ENCODE results near the gene EMC7. TPM values are rescaled to one million over a fixed set of nuclear protein-coding genes. Genes with fewer than 3 reads are reported as not detected.
A peak's percentile ranks its signal among the peaks of the same experiment; 100 is the strongest.

Gene EMC7
- total and polyA plus RNA-seq, 2 of the 13 experiments (the other 11 are each of a cell fraction or from before 2014, with no cell fraction given): 46.8 to 113 TPM

- DNase-seq (ENCODE audit: low spot score) (no peak), FAIRE-seq (no peak), ATAC-seq (no peak)
- ChIA-PET CTCF (ENCODE audit: low intra/inter-chr PET ratio, low total read pairs) (no interaction called here), POLR2A (interaction anchor here (0.9 to 1.3 kb wide), 2 partner anchors 25 to 84 kb away, joined by 3 to 5 read pairs; partner anchors contain the start of genes EMC7, KATNBL1 and PGBD4)
- in situ Hi-C loops (cut with HindIII; ENCODE audit: extremely low pct_ligation_motif_present, low pct_unique_long_range_greater_than_20kb): no loop called here
- H4K20me1 ChIP-seq (ENCODE audit: insufficient read depth, low read length): no peaks in the 10 kb centered on the region
- no peaks in the 10 kb centered on the region for H3K36me3 ChIP-seq (replicated peaks in 1 of 2; ENCODE audit: control insufficient read depth in 1 of 2, insufficient read depth in 2 of 2, low read length in 2 of 2)
- no peaks in the 10 kb centered on the region for H3K9me3 ChIP-seq (ENCODE audit: low read length)
- H3K9ac ChIP-seq (ENCODE audit: insufficient read depth, low read depth, low read length): no peak overlapping the region
- no peaks in the 10 kb centered on the region for H3K27me3 ChIP-seq (ENCODE audit: control insufficient read depth in 1 of 2, insufficient read depth in 2 of 2, low read length in 2 of 2)
- H3K27ac ChIP-seq (ENCODE audit: extremely low read length, insufficient read depth, low read length): no peak overlapping the region
- peaks cover 11% of the 10 kb centered on the region; the same call in 1 of the 2 replicates for H3K4me1 ChIP-seq (ENCODE audit: insufficient read depth, low read length)
- H2AFZ ChIP-seq (ENCODE audit: low read length): no peak overlapping the region
- no peaks in the 10 kb centered on the region for H3K79me2 ChIP-seq (ENCODE audit: insufficient read depth, low read length)
- intact Hi-C loops (cut with micrococcal nuclease; ENCODE audit: unreplicated experiment): no loop called here
- BruUV-seq (replicated peaks): no TSS peak
- 10% methylated on average over 1 of the region's 1 CpG for WGBS (ENCODE audit: low lambda C conversion rate)
- no peak overlapping the region for H3K4me2 ChIP-seq (ENCODE audit: low read depth, low read length)
- TF ChIP-seq, protein P1, sequence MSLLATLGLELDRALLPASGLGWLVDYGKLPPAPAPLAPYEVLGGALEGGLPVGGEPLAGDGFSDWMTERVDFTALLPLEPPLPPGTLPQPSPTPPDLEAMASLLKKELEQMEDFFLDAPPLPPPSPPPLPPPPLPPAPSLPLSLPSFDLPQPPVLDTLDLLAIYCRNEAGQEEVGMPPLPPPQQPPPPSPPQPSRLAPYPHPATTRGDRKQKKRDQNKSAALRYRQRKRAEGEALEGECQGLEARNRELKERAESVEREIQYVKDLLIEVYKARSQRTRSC (CRISPR knock-in tag; IDR thresholded peaks at IDR 0.05; ENCODE audit: low read depth): no peak
- TF ChIP-seq FOXP1 (IDR thresholded peaks at IDR 0.05): no peak
- peak; percentile 34; the same call in 1 of the 2 replicates for TF ChIP-seq FOXP1 (CRISPR knock-in tag; IDR thresholded peaks at IDR 0.05)
- no peak overlapping the region for H3K4me3 ChIP-seq (replicated peaks in 1 of 3; ENCODE audit: insufficient read depth in 1 of 3, low read depth in 2 of 3, low read length in 3 of 3)
Measured at GRCh38 chr15:34125945-34126344, 24.3 kb upstream of the EMC7 start.

DNA sequence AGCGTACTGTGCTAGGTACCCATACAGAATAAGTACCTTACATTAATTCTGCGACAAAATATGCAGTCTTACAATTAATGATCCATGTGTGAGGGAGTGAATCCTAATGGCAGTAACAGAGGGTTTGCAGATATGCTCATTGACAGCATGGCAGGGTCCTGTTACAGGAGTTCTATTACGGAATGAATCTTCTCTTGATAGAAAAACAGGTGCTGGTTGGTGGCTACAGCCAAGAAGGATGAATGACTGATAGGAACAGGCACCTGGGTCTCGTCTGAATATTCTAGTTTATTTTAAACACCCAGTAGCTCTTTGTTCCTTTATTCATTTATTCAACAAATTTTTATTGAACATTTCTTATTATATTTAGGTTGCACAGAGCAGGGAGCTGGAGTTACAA, 23.0 kb upstream of the EMC7 start:
- intact Hi-C loops (cut with micrococcal nuclease; ENCODE audit: unreplicated experiment): no loop called here
- Histone ChIP-seq H2AFZ (ENCODE audit: low read length) (no peak overlapping the region), H3K36me3 (replicated peaks in 1 of 2; ENCODE audit: control insufficient read depth in 1 of 2, insufficient read depth in 2 of 2, low read length in 2 of 2) (no peaks in the 10 kb centered on the region), H3K4me1 (ENCODE audit: insufficient read depth, low read length) (peaks cover 11% of the 10 kb centered on the region; the same call in 1 of the 2 replicates), H3K27ac (ENCODE audit: extremely low read length, insufficient read depth, low read length) (no peak overlapping the region), H3K27me3 (ENCODE audit: control insufficient read depth in 1 of 2, insufficient read depth in 2 of 2, low read length in 2 of 2) (no peaks in the 10 kb centered on the region), H4K20me1 (ENCODE audit: insufficient read depth, low read length) (no peaks in the 10 kb centered on the region), H3K4me3 (replicated peaks in 1 of 3; ENCODE audit: insufficient read depth in 1 of 3, low read depth in 2 of 3, low read length in 3 of 3) (no peak overlapping the region), H3K79me2 (ENCODE audit: insufficient read depth, low read length) (no peaks in the 10 kb centered on the region), H3K9me3 (ENCODE audit: low read length) (no peaks in the 10 kb centered on the region), H3K4me2 (ENCODE audit: low read depth, low read length) (no peak overlapping the region), H3K9ac (ENCODE audit: insufficient read depth, low read depth, low read length) (no peak overlapping the region)
- no TSS peak for BruUV-seq (replicated peaks)
- ChIA-PET POLR2A (no interaction called here), CTCF (ENCODE audit: low intra/inter-chr PET ratio, low total read pairs) (no interaction called here)
- FAIRE-seq (no peak), ATAC-seq (no peak), DNase-seq (ENCODE audit: low spot score) (no peak)
- in situ Hi-C loops (cut with HindIII; ENCODE audit: extremely low pct_ligation_motif_present, low pct_unique_long_range_greater_than_20kb): no loop called here
- WGBS (ENCODE audit: low lambda C conversion rate): 90% methylated on average over 4 of the region's 4 CpGs
- TF ChIP-seq HES4 (CRISPR knock-in tag; IDR thresholded peaks at IDR 0.05; ENCODE audit: borderline replicate concordance): no peak
- TF ChIP-seq, protein P2, sequence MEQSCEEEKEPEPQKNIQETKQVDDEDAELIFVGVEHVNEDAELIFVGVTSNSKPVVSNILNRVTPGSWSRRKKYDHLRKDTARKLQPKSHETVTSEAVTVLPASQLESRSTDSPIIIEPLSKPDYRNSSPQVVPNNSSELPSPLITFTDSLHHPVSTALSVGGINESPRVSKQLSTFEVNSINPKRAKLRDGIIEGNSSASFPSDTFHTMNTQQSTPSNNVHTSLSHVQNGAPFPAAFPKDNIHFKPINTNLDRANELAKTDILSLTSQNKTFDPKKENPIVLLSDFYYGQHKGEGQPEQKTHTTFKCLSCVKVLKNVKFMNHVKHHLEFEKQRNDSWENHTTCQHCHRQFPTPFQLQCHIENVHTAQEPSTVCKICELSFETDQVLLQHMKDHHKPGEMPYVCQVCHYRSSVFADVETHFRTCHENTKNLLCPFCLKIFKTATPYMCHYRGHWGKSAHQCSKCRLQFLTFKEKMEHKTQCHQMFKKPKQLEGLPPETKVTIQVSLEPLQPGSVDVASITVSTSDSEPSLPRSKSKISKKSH (CRISPR knock-in tag; IDR thresholded peaks at IDR 0.05; ENCODE audit: borderline replicate concordance): no peak
- no peak for TF ChIP-seq HMG20B (CRISPR knock-in tag; conservative IDR thresholded peaks at IDR 0.05)
- TF ChIP-seq ZNF550 (CRISPR knock-in tag; IDR thresholded peaks at IDR 0.05; ENCODE audit: borderline replicate concordance): no peak
- no peak for TF ChIP-seq ZNF207 (IDR thresholded peaks at IDR 0.05; ENCODE audit: borderline replicate concordance)
- no peak for TF ChIP-seq ZNF17 (CRISPR knock-in tag; IDR thresholded peaks at IDR 0.05)
- TF ChIP-seq PBX2 (CRISPR knock-in tag; IDR thresholded peaks at IDR 0.05): no peak
- TF ChIP-seq RFXAP (CRISPR knock-in tag; IDR thresholded peaks at IDR 0.05; ENCODE audit: borderline replicate concordance): no peak
- TF ChIP-seq, protein P3, sequence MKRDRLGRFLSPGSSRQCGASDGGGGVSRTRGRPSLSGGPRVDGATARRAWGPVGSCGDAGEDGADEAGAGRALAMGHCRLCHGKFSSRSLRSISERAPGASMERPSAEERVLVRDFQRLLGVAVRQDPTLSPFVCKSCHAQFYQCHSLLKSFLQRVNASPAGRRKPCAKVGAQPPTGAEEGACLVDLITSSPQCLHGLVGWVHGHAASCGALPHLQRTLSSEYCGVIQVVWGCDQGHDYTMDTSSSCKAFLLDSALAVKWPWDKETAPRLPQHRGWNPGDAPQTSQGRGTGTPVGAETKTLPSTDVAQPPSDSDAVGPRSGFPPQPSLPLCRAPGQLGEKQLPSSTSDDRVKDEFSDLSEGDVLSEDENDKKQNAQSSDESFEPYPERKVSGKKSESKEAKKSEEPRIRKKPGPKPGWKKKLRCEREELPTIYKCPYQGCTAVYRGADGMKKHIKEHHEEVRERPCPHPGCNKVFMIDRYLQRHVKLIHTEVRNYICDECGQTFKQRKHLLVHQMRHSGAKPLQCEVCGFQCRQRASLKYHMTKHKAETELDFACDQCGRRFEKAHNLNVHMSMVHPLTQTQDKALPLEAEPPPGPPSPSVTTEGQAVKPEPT (CRISPR knock-in tag; IDR thresholded peaks at IDR 0.05; ENCODE audit: low read depth): no peak

Data from HepG2 (cell line).